WTC11 (cell line): Measurements from ENCODE around the gene TELO2. TPM values are rescaled to one million over a fixed set of nuclear protein-coding genes. Genes with fewer than 3 reads are reported as not detected.
A peak's percentile ranks its signal among the peaks of the same experiment; 100 is the strongest.

Experiments used
- ATAC-seq: fragments of 200-7000 bp; cut with Tn5 transposase; 2 replicates; pipeline ENCODE4 v1.10.0; 2021; ENCODE audit warnings: mild to moderate bottlenecking, moderate library complexity
- CTCF ChIA-PET: fragments of 300-600 bp; sonication (Branson Sonifier 250); formaldehyde crosslinking; loops from one replicate; lab custom pipeline; 2021; ENCODE audit warnings: antibody characterized with exemption; lab: Charles Lee
- POLR2A ChIA-PET: fragments of 350-600 bp; sonication (Branson Sonifier 250); formaldehyde crosslinking; loops from one replicate; lab custom pipeline; 2021; ENCODE audit warnings: antibody characterized with exemption; lab: Charles Lee
- DNase-seq: peaks from one replicate; pipeline ENCODE4 v3.0.0; 2021; ENCODE audit warnings: low spot score
- H3K27ac Mint-ChIP-seq: 2 replicates; pipeline ENCODE4 v1.8.0; 2021; ENCODE audit warnings: mixed read lengths
- H3K27me3 Mint-ChIP-seq: 2 replicates; pipeline ENCODE4 v1.8.0; 2021; ENCODE audit warnings: low read depth, mild to moderate bottlenecking, moderate library complexity, mixed read lengths
- H3K36me3 Mint-ChIP-seq: 2 replicates; pipeline ENCODE4 v1.8.0; 2021; ENCODE audit warnings: mixed read lengths
- H3K4me1 Mint-ChIP-seq: 2 replicates; pipeline ENCODE4 v1.8.0; 2022; ENCODE audit warnings: mixed read lengths
- H3K4me3 Mint-ChIP-seq: 2 replicates; pipeline ENCODE4 v1.8.0; 2021; ENCODE audit warnings: mild to moderate bottlenecking, moderate library complexity, mixed read lengths
- H3K9me3 Mint-ChIP-seq: 2 replicates; pipeline ENCODE4 v1.8.0; 2021; ENCODE audit warnings: mixed read lengths
- ELF4 ChIP-seq: sonication (generic); formaldehyde crosslinking; IDR thresholded peaks from 2 replicates; pipeline ENCODE4 v1.8.1; 2022; ENCODE audit warnings: low read depth, mild to moderate bottlenecking, moderate library complexity, missing genetic modification reagents
- GTF2I ChIP-seq: fragments of 250-450 bp; sonication (Bioruptor Pico); conservative IDR thresholded peaks from 2 replicates; pipeline ENCODE4 v1.4.0; 2021; ENCODE audit warnings: mild to moderate bottlenecking
- JAZF1 ChIP-seq: fragments of 250-450 bp; sonication (Bioruptor Pico); IDR thresholded peaks from 2 replicates; pipeline ENCODE4 v1.9.0; 2021; ENCODE audit warnings: moderate library complexity, mild to moderate bottlenecking, inconsistent platforms
- JUN ChIP-seq: sonication (generic); formaldehyde crosslinking; IDR thresholded peaks from 2 replicates; pipeline ENCODE4 v1.8.0; 2023; ENCODE audit warnings: mild to moderate bottlenecking, missing genetic modification reagents
- MXD4 ChIP-seq: fragments of 250-450 bp; sonication (Bioruptor Pico); IDR thresholded peaks from 2 replicates; pipeline ENCODE4 v1.8.0; 2021; ENCODE audit warnings: mild to moderate bottlenecking, moderate library complexity, borderline replicate concordance
- NFE2L1 ChIP-seq: sonication (generic); formaldehyde crosslinking; IDR thresholded peaks from 2 replicates; pipeline ENCODE4 v1.8.1; 2023; ENCODE audit warnings: missing genetic modification reagents
- NR2C2 ChIP-seq: sonication (generic); formaldehyde crosslinking; IDR thresholded peaks from 2 replicates; pipeline ENCODE4 v1.8.0; 2022; ENCODE audit warnings: mild to moderate bottlenecking, missing genetic modification reagents
- RELA ChIP-seq: sonication (generic); formaldehyde crosslinking; IDR thresholded peaks from 2 replicates; pipeline ENCODE4 v1.8.1; 2022; ENCODE audit warnings: missing genetic modification reagents, mild to moderate bottlenecking, borderline replicate concordance
- TEAD1 ChIP-seq: sonication (generic); formaldehyde crosslinking; IDR thresholded peaks from 2 replicates; pipeline ENCODE4 v1.8.0; 2022; ENCODE audit warnings: mild to moderate bottlenecking, missing genetic modification reagents
- ZBTB21 ChIP-seq: sonication (generic); formaldehyde crosslinking; IDR thresholded peaks from 2 replicates; pipeline ENCODE4 v1.8.1; 2023; ENCODE audit warnings: mild to moderate bottlenecking, missing genetic modification reagents, borderline replicate concordance
- ZNF317 ChIP-seq: sonication (generic); formaldehyde crosslinking; IDR thresholded peaks from 2 replicates; pipeline ENCODE4 v1.8.1; 2023; ENCODE audit warnings: low read depth, mild to moderate bottlenecking, moderate library complexity, missing genetic modification reagents, borderline replicate concordance
- ZNF423 ChIP-seq: fragments of 250-450 bp; sonication (Bioruptor Pico); IDR thresholded peaks from 2 replicates; pipeline ENCODE4 v2.1.2; 2022; ENCODE audit warnings: mild to moderate bottlenecking, moderate library complexity
- total RNA-seq: library from RNA; stranded (reverse); gene quantifications from 3 replicates; pipeline ENCODE4 v1.2.3, GENCODE V29; 2021
- TF ChIP-seq, protein P1 (sequence below): sonication (generic); formaldehyde crosslinking; IDR thresholded peaks from 2 replicates; pipeline ENCODE4 v1.8.1; 2023; ENCODE audit warnings: mild to moderate bottlenecking, missing genetic modification reagents
- TF ChIP-seq, protein P2 (sequence below): sonication (generic); formaldehyde crosslinking; IDR thresholded peaks from 2 replicates; pipeline ENCODE4 v1.8.0; 2023; ENCODE audit warnings: missing genetic modification reagents
- TF ChIP-seq, protein P3 (sequence below): sonication (generic); formaldehyde crosslinking; IDR thresholded peaks from 2 replicates; pipeline ENCODE4 v1.8.1; 2023; ENCODE audit warnings: mild to moderate bottlenecking, missing genetic modification reagents, moderate library complexity
- TF ChIP-seq, protein P4 (sequence below): sonication (generic); formaldehyde crosslinking; IDR thresholded peaks from 2 replicates; pipeline ENCODE4 v1.8.1; 2023; ENCODE audit warnings: mild to moderate bottlenecking, missing genetic modification reagents, borderline replicate concordance
- TF ChIP-seq, protein P5 (sequence below): fragments of 250-450 bp; sonication (Bioruptor Pico); IDR thresholded peaks from 2 replicates; pipeline ENCODE4 v1.9.0; 2021; ENCODE audit warnings: mild to moderate bottlenecking
- TF ChIP-seq, protein P6 (sequence below): sonication (generic); formaldehyde crosslinking; IDR thresholded peaks from 2 replicates; pipeline ENCODE4 v1.8.0; 2022; ENCODE audit warnings: mild to moderate bottlenecking, missing genetic modification reagents
- TF ChIP-seq, protein P7 (sequence below): sonication (generic); formaldehyde crosslinking; conservative IDR thresholded peaks from 2 replicates; pipeline ENCODE4 v1.8.1; 2023; ENCODE audit warnings: mild to moderate bottlenecking, low read depth, missing genetic modification reagents, moderate library complexity

The TELO2 gene
- total RNA-seq, 1 experiment from 2014 or later = 86.7 TPM

DNA sequence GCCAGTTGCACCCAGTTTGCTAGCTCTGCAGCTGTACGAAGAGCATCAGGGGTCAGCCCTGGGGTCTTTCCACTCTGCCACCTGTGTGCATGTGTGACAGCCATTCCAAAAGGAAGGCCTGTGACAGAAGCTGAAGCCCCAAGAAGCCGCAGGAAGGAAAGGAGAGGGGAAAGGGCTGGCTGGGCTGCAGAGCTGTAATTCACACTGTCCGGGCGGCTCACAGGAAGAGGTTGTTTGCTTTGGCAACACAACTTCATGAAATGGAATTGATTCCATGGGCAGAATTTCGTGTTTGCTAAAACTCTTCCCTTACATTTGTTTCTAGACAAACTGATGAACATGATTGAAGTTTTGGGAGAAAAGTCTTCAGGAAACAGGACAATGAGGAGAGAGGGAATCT, 55.1 kb downstream of the TELO2 start:
- Mint-ChIP-seq H3K4me1 (peaks cover 3% of the 10 kb centered on the region; the same call in 1 of the 2 replicates), H3K36me3 (no peaks in the 10 kb centered on the region), H3K27ac (peak overlapping the region; percentile 53; the same call in 1 of the 2 replicates)
- POLR2A ChIA-PET = no interaction called here
- TF ChIP-seq RELA = no peak
- TF ChIP-seq, protein P1, sequence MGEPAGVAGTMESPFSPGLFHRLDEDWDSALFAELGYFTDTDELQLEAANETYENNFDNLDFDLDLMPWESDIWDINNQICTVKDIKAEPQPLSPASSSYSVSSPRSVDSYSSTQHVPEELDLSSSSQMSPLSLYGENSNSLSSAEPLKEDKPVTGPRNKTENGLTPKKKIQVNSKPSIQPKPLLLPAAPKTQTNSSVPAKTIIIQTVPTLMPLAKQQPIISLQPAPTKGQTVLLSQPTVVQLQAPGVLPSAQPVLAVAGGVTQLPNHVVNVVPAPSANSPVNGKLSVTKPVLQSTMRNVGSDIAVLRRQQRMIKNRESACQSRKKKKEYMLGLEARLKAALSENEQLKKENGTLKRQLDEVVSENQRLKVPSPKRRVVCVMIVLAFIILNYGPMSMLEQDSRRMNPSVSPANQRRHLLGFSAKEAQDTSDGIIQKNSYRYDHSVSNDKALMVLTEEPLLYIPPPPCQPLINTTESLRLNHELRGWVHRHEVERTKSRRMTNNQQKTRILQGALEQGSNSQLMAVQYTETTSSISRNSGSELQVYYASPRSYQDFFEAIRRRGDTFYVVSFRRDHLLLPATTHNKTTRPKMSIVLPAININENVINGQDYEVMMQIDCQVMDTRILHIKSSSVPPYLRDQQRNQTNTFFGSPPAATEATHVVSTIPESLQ = no peak
- TF ChIP-seq, protein P2, sequence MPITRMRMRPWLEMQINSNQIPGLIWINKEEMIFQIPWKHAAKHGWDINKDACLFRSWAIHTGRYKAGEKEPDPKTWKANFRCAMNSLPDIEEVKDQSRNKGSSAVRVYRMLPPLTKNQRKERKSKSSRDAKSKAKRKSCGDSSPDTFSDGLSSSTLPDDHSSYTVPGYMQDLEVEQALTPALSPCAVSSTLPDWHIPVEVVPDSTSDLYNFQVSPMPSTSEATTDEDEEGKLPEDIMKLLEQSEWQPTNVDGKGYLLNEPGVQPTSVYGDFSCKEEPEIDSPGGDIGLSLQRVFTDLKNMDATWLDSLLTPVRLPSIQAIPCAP (CRISPR knock-in tag) = no peak
- TF ChIP-seq, all 79 proteins: peak for 0
- Mint-ChIP-seq H3K4me3 (no peak overlapping the region), H3K27me3 (no peaks in the 10 kb centered on the region; the same call in 1 of the 2 replicates), H3K9me3 (no peaks in the 10 kb centered on the region)
- ATAC-seq (no peak), DNase-seq (no peak)
- CTCF ChIA-PET = interaction anchor here (1.2 kb wide), 1 partner anchor 175 kb away, joined by 3 read pairs; no protein-coding TSS in a partner anchor

DNA sequence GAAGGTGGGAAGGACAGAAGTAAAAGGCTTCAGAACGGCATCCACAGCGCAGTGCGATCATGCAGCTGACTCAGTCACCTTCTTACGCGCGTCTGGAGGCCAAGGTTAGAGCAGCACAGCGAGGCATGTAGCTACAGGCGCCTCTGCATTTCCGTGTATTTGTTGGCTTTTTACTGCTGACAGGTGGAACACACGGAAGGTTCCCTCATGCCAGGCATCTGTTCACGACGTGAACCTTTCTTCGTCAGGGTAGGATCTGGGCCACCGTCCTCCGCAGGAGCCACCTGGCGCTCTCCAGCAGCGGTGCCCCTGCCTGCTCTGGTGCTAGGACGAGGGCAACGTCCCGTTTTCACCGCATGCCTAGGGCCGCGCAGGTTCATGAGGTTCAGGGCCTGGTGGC, 55.6 kb downstream of the TELO2 start:
- ChIA-PET POLR2A (no interaction called here), CTCF (interaction anchor here (1.2 kb wide), 1 partner anchor 175 kb away, joined by 3 read pairs; no protein-coding TSS in a partner anchor)
- Mint-ChIP-seq H3K4me3 (no peak overlapping the region), H3K27me3 (no peaks in the 10 kb centered on the region; the same call in 1 of the 2 replicates), H3K27ac (no peak overlapping the region), H3K9me3 (no peaks in the 10 kb centered on the region), H3K4me1 (peaks cover under 1% of the 10 kb centered on the region; the same call in 1 of the 2 replicates)
- no peak for ATAC-seq
- TF ChIP-seq ZNF423 (no peak), NR2C2 (CRISPR knock-in tag) (no peak), ELF4 (CRISPR knock-in tag) (no peak)
- TF ChIP-seq, protein P3, sequence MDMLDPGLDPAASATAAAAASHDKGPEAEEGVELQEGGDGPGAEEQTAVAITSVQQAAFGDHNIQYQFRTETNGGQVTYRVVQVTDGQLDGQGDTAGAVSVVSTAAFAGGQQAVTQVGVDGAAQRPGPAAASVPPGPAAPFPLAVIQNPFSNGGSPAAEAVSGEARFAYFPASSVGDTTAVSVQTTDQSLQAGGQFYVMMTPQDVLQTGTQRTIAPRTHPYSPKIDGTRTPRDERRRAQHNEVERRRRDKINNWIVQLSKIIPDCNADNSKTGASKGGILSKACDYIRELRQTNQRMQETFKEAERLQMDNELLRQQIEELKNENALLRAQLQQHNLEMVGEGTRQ (CRISPR knock-in tag) = no peak
- TF ChIP-seq, all 79 proteins: peak for 0
- no peak for DNase-seq
- no peaks in the 10 kb centered on the region for H3K36me3 Mint-ChIP-seq

DNA sequence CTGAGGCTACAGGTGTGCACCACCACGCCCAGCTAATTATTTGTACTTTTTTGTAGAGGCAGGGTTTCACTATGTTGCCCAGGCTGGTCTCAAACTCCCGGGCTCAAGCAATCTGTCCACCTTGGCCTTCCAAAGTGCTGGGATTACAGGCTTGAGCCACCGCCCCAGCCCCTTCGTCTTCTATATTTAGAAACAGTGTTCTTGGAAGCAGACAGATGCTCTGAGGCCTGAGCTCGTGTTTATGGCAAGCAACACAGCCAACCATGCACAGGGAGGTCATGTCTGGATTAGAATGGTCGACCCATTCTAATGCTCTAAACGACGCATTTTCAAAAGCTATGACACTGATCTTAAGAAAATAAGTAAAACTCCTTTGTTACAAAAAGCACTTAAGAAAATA, 56.9 kb downstream of the TELO2 start:
- DNase-seq (no peak), ATAC-seq (no peak)
- H3K36me3 Mint-ChIP-seq = no peaks in the 10 kb centered on the region
- no peaks in the 10 kb centered on the region for H3K9me3 Mint-ChIP-seq
- H3K27me3 Mint-ChIP-seq = no peaks in the 10 kb centered on the region; the same call in 1 of the 2 replicates
- no peak overlapping the region for H3K27ac Mint-ChIP-seq
- H3K4me3 Mint-ChIP-seq = no peak overlapping the region
- TF ChIP-seq, protein P4, sequence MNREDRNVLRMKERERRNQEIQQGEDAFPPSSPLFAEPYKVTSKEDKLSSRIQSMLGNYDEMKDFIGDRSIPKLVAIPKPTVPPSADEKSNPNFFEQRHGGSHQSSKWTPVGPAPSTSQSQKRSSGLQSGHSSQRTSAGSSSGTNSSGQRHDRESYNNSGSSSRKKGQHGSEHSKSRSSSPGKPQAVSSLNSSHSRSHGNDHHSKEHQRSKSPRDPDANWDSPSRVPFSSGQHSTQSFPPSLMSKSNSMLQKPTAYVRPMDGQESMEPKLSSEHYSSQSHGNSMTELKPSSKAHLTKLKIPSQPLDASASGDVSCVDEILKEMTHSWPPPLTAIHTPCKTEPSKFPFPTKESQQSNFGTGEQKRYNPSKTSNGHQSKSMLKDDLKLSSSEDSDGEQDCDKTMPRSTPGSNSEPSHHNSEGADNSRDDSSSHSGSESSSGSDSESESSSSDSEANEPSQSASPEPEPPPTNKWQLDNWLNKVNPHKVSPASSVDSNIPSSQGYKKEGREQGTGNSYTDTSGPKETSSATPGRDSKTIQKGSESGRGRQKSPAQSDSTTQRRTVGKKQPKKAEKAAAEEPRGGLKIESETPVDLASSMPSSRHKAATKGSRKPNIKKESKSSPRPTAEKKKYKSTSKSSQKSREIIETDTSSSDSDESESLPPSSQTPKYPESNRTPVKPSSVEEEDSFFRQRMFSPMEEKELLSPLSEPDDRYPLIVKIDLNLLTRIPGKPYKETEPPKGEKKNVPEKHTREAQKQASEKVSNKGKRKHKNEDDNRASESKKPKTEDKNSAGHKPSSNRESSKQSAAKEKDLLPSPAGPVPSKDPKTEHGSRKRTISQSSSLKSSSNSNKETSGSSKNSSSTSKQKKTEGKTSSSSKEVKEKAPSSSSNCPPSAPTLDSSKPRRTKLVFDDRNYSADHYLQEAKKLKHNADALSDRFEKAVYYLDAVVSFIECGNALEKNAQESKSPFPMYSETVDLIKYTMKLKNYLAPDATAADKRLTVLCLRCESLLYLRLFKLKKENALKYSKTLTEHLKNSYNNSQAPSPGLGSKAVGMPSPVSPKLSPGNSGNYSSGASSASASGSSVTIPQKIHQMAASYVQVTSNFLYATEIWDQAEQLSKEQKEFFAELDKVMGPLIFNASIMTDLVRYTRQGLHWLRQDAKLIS = no peak
- TF ChIP-seq, protein P5, sequence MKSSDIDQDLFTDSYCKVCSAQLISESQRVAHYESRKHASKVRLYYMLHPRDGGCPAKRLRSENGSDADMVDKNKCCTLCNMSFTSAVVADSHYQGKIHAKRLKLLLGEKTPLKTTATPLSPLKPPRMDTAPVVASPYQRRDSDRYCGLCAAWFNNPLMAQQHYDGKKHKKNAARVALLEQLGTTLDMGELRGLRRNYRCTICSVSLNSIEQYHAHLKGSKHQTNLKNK (CRISPR knock-in tag) = no peak
- no peaks in the 10 kb centered on the region for H3K4me1 Mint-ChIP-seq
- ChIA-PET CTCF (no interaction called here), POLR2A (no interaction called here)

DNA sequence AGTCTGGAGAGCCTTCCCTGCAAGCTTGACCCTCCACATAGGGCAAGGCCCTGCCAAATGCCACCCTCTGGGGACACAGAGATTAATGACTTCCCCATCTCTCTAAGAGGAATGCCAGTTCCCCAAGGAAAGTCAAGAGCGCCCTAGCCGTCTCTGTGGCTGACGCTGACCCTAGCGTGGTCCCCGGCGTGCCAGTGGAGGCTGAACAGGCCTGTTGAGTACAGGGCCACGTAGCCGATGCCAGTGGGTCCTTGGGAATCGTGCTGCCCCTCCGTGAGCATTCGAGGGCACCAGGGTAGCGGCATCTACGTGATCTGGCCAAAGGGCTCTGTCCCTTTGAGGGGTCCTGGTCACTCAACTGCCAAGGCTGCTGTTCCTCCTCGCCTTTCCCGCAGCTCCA, 57.5 kb downstream of the TELO2 start:
- no peaks in the 10 kb centered on the region for H3K36me3 Mint-ChIP-seq
- no peaks in the 10 kb centered on the region for H3K9me3 Mint-ChIP-seq
- H3K27ac Mint-ChIP-seq = no peak overlapping the region
- no peaks in the 10 kb centered on the region for H3K4me1 Mint-ChIP-seq
- POLR2A ChIA-PET = no interaction called here
- ATAC-seq = no peak
- no peak overlapping the region for H3K4me3 Mint-ChIP-seq
- no peaks in the 10 kb centered on the region; the same call in 1 of the 2 replicates for H3K27me3 Mint-ChIP-seq
- no peak for DNase-seq
- CTCF ChIA-PET = no interaction called here
- TF ChIP-seq MXD4 (CRISPR knock-in tag) (no peak), ZBTB21 (no peak), ZNF317 (CRISPR knock-in tag) (no peak), TEAD1 (CRISPR knock-in tag) (no peak), GTF2I (no peak), JUN (CRISPR knock-in tag) (no peak), JAZF1 (CRISPR knock-in tag) (no peak), NFE2L1 (CRISPR knock-in tag) (no peak)
- TF ChIP-seq, protein P6, sequence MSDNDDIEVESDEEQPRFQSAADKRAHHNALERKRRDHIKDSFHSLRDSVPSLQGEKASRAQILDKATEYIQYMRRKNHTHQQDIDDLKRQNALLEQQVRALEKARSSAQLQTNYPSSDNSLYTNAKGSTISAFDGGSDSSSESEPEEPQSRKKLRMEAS = no peak
- TF ChIP-seq, protein P7, sequence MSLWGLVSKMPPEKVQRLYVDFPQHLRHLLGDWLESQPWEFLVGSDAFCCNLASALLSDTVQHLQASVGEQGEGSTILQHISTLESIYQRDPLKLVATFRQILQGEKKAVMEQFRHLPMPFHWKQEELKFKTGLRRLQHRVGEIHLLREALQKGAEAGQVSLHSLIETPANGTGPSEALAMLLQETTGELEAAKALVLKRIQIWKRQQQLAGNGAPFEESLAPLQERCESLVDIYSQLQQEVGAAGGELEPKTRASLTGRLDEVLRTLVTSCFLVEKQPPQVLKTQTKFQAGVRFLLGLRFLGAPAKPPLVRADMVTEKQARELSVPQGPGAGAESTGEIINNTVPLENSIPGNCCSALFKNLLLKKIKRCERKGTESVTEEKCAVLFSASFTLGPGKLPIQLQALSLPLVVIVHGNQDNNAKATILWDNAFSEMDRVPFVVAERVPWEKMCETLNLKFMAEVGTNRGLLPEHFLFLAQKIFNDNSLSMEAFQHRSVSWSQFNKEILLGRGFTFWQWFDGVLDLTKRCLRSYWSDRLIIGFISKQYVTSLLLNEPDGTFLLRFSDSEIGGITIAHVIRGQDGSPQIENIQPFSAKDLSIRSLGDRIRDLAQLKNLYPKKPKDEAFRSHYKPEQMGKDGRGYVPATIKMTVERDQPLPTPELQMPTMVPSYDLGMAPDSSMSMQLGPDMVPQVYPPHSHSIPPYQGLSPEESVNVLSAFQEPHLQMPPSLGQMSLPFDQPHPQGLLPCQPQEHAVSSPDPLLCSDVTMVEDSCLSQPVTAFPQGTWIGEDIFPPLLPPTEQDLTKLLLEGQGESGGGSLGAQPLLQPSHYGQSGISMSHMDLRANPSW (CRISPR knock-in tag) = no peak
